DMS79 treated with DMSO at 0.1 percent for 48 hours (cell line): Measurements from ENCODE around the gene FAT3.

Experiments
- DNase-seq: peaks from one replicate; lab custom pipeline; 2025; lab: John Stamatoyannopoulos, UW

Gene FAT3

GRCh38 chr11:92224407-92225124, at the start of gene FAT3:
FAT3 (plus strand) TSS chr11:92224818; CDS start chr11:92352113, 127,295 bp downstream.
- peak; percentile 73 for DNase-seq

GRCh38 chr11:92179017-92179670, 45.5 kb upstream of the FAT3 start:
- DNase-seq, result no peak

- no peak for DNase-seq
Measured at GRCh38 chr11:92180226-92180625, 44.4 kb upstream of the FAT3 start.

GRCh38 chr11:92180664-92181251, 43.9 kb upstream of the FAT3 start:
- DNase-seq, result no peak

- no peak for DNase-seq
Measured at GRCh38 chr11:92190535-92191206, 33.9 kb upstream of the FAT3 start.

- DNase-seq, result no peak
Measured at GRCh38 chr11:92192141-92192540, 32.5 kb upstream of the FAT3 start.

- no peak for DNase-seq
Measured at GRCh38 chr11:92198268-92198667, 26.4 kb upstream of the FAT3 start.

GRCh38 chr11:92199991-92200390, 24.6 kb upstream of the FAT3 start:
- no peak for DNase-seq

- DNase-seq, result peak; percentile 77
Measured at GRCh38 chr11:92204731-92205130, 19.9 kb upstream of the FAT3 start.

GRCh38 chr11:92206441-92206840, 18.2 kb upstream of the FAT3 start:
- no peak for DNase-seq

GRCh38 chr11:92211576-92212167, 12.9 kb upstream of the FAT3 start:
- peak; percentile 16 for DNase-seq

- DNase-seq, result no peak
Measured at GRCh38 chr11:92212530-92212929, 12.1 kb upstream of the FAT3 start.

GRCh38 chr11:92216789-92217188, 7.8 kb upstream of the FAT3 start:
- no peak for DNase-seq

GRCh38 chr11:92219476-92219875, 5.1 kb upstream of the FAT3 start:
- DNase-seq, result no peak

GRCh38 chr11:92222701-92223100, 1.9 kb upstream of the FAT3 start:
- peak; percentile 94 for DNase-seq

GRCh38 chr11:92224054-92224406, 588 bp upstream of the FAT3 start:
- DNase-seq, result no peak

- DNase-seq, result peak; percentile 66
Measured at GRCh38 chr11:92225125-92225567, 528 bp downstream of the FAT3 start.

GRCh38 chr11:92225568-92226330, 1.1 kb downstream of the FAT3 start:
- peak; percentile 73 for DNase-seq

- peak; percentile 85 for DNase-seq
Measured at GRCh38 chr11:92226331-92227229, 2.0 kb downstream of the FAT3 start.

- peak; percentile 85 for DNase-seq
Measured at GRCh38 chr11:92227230-92227814, 2.7 kb downstream of the FAT3 start.
